Measurements from ENCODE around the gene POLR2E. TPM values are rescaled to one million over a fixed set of nuclear protein-coding genes. Genes with fewer than 3 reads are reported as not detected.

POLR2E gene
- polyA plus RNA-seq, 1 donor from 2014 or later, result 172 TPM

DNA sequence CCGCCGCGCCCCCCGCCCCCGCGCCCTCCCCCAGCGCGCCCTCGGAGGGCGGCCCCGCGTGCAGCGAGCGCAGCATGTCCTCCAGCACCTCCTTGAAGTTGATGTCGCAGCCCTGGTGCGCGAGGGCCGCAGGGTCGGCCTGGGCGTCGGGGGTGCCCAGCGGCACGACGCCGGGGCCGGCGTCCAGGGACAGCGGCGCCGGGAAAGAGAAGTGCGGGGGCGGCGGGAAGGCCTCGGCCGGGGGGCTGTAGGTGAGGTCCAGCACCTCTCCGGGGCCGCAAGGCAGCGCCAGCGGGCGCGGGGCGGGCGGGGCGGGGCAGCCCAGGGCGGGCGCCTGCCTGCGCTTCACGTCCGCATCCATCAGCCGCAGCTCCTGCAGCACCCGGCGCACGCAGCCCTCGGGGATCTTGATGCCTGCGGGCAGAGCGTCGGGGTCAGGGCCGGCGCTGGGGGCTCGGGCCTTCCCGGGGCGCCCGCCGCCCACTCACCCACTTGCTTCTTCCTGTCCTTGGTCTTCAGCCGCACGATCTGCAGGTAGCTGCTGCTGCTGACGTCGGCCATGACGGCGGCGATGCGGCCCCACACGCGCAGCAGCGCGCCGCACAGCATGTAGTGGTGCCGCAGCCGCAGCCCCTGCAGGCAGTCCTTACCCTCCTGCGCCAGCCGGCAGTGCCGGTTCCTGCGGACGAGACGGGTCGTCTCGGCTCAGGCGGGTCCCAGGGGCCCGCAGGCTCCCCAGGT lies 13.3 kb upstream of the POLR2E start:
- TF ChIP-seq, protein P1, sequence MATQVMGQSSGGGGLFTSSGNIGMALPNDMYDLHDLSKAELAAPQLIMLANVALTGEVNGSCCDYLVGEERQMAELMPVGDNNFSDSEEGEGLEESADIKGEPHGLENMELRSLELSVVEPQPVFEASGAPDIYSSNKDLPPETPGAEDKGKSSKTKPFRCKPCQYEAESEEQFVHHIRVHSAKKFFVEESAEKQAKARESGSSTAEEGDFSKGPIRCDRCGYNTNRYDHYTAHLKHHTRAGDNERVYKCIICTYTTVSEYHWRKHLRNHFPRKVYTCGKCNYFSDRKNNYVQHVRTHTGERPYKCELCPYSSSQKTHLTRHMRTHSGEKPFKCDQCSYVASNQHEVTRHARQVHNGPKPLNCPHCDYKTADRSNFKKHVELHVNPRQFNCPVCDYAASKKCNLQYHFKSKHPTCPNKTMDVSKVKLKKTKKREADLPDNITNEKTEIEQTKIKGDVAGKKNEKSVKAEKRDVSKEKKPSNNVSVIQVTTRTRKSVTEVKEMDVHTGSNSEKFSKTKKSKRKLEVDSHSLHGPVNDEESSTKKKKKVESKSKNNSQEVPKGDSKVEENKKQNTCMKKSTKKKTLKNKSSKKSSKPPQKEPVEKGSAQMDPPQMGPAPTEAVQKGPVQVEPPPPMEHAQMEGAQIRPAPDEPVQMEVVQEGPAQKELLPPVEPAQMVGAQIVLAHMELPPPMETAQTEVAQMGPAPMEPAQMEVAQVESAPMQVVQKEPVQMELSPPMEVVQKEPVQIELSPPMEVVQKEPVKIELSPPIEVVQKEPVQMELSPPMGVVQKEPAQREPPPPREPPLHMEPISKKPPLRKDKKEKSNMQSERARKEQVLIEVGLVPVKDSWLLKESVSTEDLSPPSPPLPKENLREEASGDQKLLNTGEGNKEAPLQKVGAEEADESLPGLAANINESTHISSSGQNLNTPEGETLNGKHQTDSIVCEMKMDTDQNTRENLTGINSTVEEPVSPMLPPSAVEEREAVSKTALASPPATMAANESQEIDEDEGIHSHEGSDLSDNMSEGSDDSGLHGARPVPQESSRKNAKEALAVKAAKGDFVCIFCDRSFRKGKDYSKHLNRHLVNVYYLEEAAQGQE (IDR thresholded peaks at IDR 0.05; ENCODE audit: borderline replicate concordance), result no peak
- TF ChIP-seq SMC3 (conservative IDR thresholded peaks at IDR 0.05; ENCODE audit: poor library complexity), result no peak
- TF ChIP-seq POLR2AphosphoS5 (IDR thresholded peaks at IDR 0.05), result no peak
- no peak for TF ChIP-seq RAD21 (conservative IDR thresholded peaks at IDR 0.05)
- no peak for TF ChIP-seq CTCF (IDR thresholded peaks at IDR 0.05; ENCODE audit: poor library complexity, severe bottlenecking)
- TF ChIP-seq EZH2 (IDR thresholded peaks at IDR 0.05; ENCODE audit: borderline replicate concordance, insufficient read depth, low read length, poor library complexity, severe bottlenecking), result no peak
- TF ChIP-seq MXI1 (conservative IDR thresholded peaks at IDR 0.05; ENCODE audit: poor library complexity, severe bottlenecking), result no peak
- no peak for TF ChIP-seq TAF1 (IDR thresholded peaks at IDR 0.05; ENCODE audit: low read depth)
- no peak for TF ChIP-seq EP300 (conservative IDR thresholded peaks at IDR 0.05; ENCODE audit: poor library complexity, severe bottlenecking)
- Histone ChIP-seq H3K27ac (ENCODE audit: low read length) (no peak overlapping the region), H4K20me1 (ENCODE audit: insufficient read depth) (no peaks in the 10 kb centered on the region)

GRCh38 chr19:1107661-1108261 lies 12.6 kb upstream of the POLR2E start:
- H3K27me3 ChIP-seq (ENCODE audit: insufficient read depth, low read depth, low read length), result no peaks in the 10 kb centered on the region
- no peak for TF ChIP-seq POLR2AphosphoS5 (IDR thresholded peaks at IDR 0.05)
- TF ChIP-seq CTCF (IDR thresholded peaks at IDR 0.05; ENCODE audit: poor library complexity, severe bottlenecking), result no peak
- TF ChIP-seq SMC3 (conservative IDR thresholded peaks at IDR 0.05; ENCODE audit: poor library complexity), result no peak
- TF ChIP-seq RAD21 (conservative IDR thresholded peaks at IDR 0.05), result no peak
- no peak for TF ChIP-seq EP300 (conservative IDR thresholded peaks at IDR 0.05; ENCODE audit: poor library complexity, severe bottlenecking)
- H3K9me3 ChIP-seq (ENCODE audit: low read length), result no peaks in the 10 kb centered on the region
- no peaks in the 10 kb centered on the region for H4K20me1 ChIP-seq (ENCODE audit: insufficient read depth)
- no peaks in the 10 kb centered on the region for H3F3A ChIP-seq (ENCODE audit: insufficient read depth, low read length, poor library complexity, severe bottlenecking)
- no peaks in the 10 kb centered on the region for H3K36me3 ChIP-seq (ENCODE audit: insufficient read depth, low read length)
- H3K4me2 ChIP-seq (ENCODE audit: low read length), result no peak overlapping the region
- H3K9ac ChIP-seq (ENCODE audit: low read length), result no peak overlapping the region
- no peak overlapping the region for H3K4me3 ChIP-seq (ENCODE audit: low read length)
- peaks cover 4% of the 10 kb centered on the region for H3K79me2 ChIP-seq (replicated peaks; ENCODE audit: insufficient read depth, low read length)
- no peak overlapping the region for H3K27ac ChIP-seq (ENCODE audit: low read length)
- no peaks in the 10 kb centered on the region for H3K9me2 ChIP-seq (ENCODE audit: insufficient read depth, low read length)
- no peak overlapping the region for H2AFZ ChIP-seq (ENCODE audit: low read depth, low read length)

More for the DNA sequence above, 13.3 kb upstream of the POLR2E start:
- Histone ChIP-seq H3F3A (ENCODE audit: insufficient read depth, low read length, poor library complexity, severe bottlenecking) (no peaks in the 10 kb centered on the region), H3K9me3 (ENCODE audit: low read length) (no peaks in the 10 kb centered on the region), H3K79me2 (replicated peaks; ENCODE audit: insufficient read depth, low read length) (peaks cover 4% of the 10 kb centered on the region), H3K9me2 (ENCODE audit: insufficient read depth, low read length) (no peaks in the 10 kb centered on the region), H2AFZ (ENCODE audit: low read depth, low read length) (no peak overlapping the region), H3K36me3 (ENCODE audit: insufficient read depth, low read length) (no peaks in the 10 kb centered on the region), H3K4me2 (ENCODE audit: low read length) (no peak overlapping the region), H3K4me3 (ENCODE audit: low read length) (no peak overlapping the region), H3K27me3 (ENCODE audit: insufficient read depth, low read depth, low read length) (no peaks in the 10 kb centered on the region), H3K9ac (ENCODE audit: low read length) (no peak overlapping the region)
